NCI-H1930 (cell line): ENCODE results near the gene PWWP3B.
"Not testable (repeated sequence)": the region's sequence is repeated elsewhere in the genome, so short reads cannot be mapped to it uniquely, and the experiment has no call there.

Experiments
- DNase-seq, 2 experiments: peaks; one replicate each; lab custom pipeline; 2025; lab: John Stamatoyannopoulos, UW

Gene PWWP3B

GRCh38 chrX:106168107-106168506 is at the start of gene PWWP3B:
Gene PWWP3B, plus strand, starts transcription at chrX:106168305. Its CDS starts 37,128 bp downstream, at chrX:106205433.
- no peak for DNase-seq

- no peak for DNase-seq
Observed at GRCh38 chrX:106139048-106139447, 29.1 kb upstream of the PWWP3B start.

GRCh38 chrX:106144755-106145639 is 23.1 kb upstream of the PWWP3B start:
- DNase-seq: no peak

GRCh38 chrX:106150701-106151100 is 17.4 kb upstream of the PWWP3B start:
- no peak for DNase-seq

- no peak for DNase-seq
Observed at GRCh38 chrX:106159861-106160282, 8.2 kb upstream of the PWWP3B start.

GRCh38 chrX:106170318-106170717 is 2.2 kb downstream of the PWWP3B start:
- DNase-seq: no peak

GRCh38 chrX:106171293-106171820 is 3.3 kb downstream of the PWWP3B start:
- no peak for DNase-seq

- DNase-seq: no peak
Observed at GRCh38 chrX:106177106-106177981, 9.2 kb downstream of the PWWP3B start.

GRCh38 chrX:106177982-106178321 is 9.8 kb downstream of the PWWP3B start:
- DNase-seq: no peak

GRCh38 chrX:106178826-106179225 is 10.7 kb downstream of the PWWP3B start:
- DNase-seq: no peak

GRCh38 chrX:106183685-106184084 is 15.6 kb downstream of the PWWP3B start:
- DNase-seq: not testable (repeated sequence)

GRCh38 chrX:106201502-106202178 is 33.5 kb downstream of the PWWP3B start:
- DNase-seq: no peak

GRCh38 chrX:106203315-106203714 is 35.2 kb downstream of the PWWP3B start:
- no peak for DNase-seq

- no peak for DNase-seq
Observed at GRCh38 chrX:106208154-106208553, 40.0 kb downstream of the PWWP3B start.
